Measurements from ENCODE around the gene CACNA1F. TPM values are rescaled to one million over a fixed set of nuclear protein-coding genes. Genes with fewer than 3 reads are reported as not detected.

Gene CACNA1F
- total RNA-seq, 1 experiment from 2014 or later = not detected

GRCh38 chrX:49192722-49193328, 40.3 kb downstream of the CACNA1F start:
- no peak for TF ChIP-seq EZH2 (IDR thresholded peaks at IDR 0.05; ENCODE audit: borderline replicate concordance, low read depth, low read length, poor library complexity, severe bottlenecking)
- TF ChIP-seq, protein P1, sequence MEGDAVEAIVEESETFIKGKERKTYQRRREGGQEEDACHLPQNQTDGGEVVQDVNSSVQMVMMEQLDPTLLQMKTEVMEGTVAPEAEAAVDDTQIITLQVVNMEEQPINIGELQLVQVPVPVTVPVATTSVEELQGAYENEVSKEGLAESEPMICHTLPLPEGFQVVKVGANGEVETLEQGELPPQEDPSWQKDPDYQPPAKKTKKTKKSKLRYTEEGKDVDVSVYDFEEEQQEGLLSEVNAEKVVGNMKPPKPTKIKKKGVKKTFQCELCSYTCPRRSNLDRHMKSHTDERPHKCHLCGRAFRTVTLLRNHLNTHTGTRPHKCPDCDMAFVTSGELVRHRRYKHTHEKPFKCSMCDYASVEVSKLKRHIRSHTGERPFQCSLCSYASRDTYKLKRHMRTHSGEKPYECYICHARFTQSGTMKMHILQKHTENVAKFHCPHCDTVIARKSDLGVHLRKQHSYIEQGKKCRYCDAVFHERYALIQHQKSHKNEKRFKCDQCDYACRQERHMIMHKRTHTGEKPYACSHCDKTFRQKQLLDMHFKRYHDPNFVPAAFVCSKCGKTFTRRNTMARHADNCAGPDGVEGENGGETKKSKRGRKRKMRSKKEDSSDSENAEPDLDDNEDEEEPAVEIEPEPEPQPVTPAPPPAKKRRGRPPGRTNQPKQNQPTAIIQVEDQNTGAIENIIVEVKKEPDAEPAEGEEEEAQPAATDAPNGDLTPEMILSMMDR (conservative IDR thresholded peaks at IDR 0.05; ENCODE audit: low read depth, low read length) = peak; percentile 75
- Histone ChIP-seq H3K4me1 (ENCODE audit: insufficient read depth, low read length, poor library complexity, severe bottlenecking) (no peaks in the 10 kb centered on the region), H3K9me3 (ENCODE audit: low read depth, low read length, poor library complexity, severe bottlenecking) (no peaks in the 10 kb centered on the region), H3K36me3 (ENCODE audit: insufficient read depth, low read length, poor library complexity, severe bottlenecking) (no peaks in the 10 kb centered on the region), H3K27me3 (replicated peaks; ENCODE audit: insufficient read depth, low read depth, low read length, poor library complexity) (no peaks in the 10 kb centered on the region), H3K27ac (ENCODE audit: low read depth, low read length, poor library complexity, severe bottlenecking) (no peak overlapping the region), H3K4me3 (ENCODE audit: low read depth, low read length, poor library complexity, severe bottlenecking) (peak overlapping the region; percentile 61)
- DNase-seq (ENCODE audit: low spot score) = peak; percentile 57
- ChIA-PET POLR2A (ENCODE audit: low non-redundant PET) (no interaction called here), CTCF (interaction anchor here (1.4 kb wide), 1 partner anchor 9 kb away, joined by 4 read pairs; no protein-coding TSS in a partner anchor)
- intact Hi-C loops (cut with micrococcal nuclease; ENCODE audit: unreplicated experiment) = no loop called here
- BruUV-seq (replicated peaks) = no TSS peak

GRCh38 chrX:49191574-49192011, 41.5 kb downstream of the CACNA1F start:
- TSS peak; percentile 62 for BruUV-seq (replicated peaks)
- POLR2A ChIA-PET (ENCODE audit: low non-redundant PET) = interaction anchor here (0.7 to 1.0 kb wide), 2 partner anchors 77 to 90 kb away, joined by 4 read pairs; no protein-coding TSS in a partner anchor
- TF ChIP-seq, protein P1 (conservative IDR thresholded peaks at IDR 0.05; ENCODE audit: low read depth, low read length) = no peak
- TF ChIP-seq EZH2 (IDR thresholded peaks at IDR 0.05; ENCODE audit: borderline replicate concordance, low read depth, low read length, poor library complexity, severe bottlenecking) = no peak
- H3K27ac ChIP-seq (ENCODE audit: low read depth, low read length, poor library complexity, severe bottlenecking) = peak overlapping the region; percentile 83
- no peaks in the 10 kb centered on the region for H3K9me3 ChIP-seq (ENCODE audit: low read depth, low read length, poor library complexity, severe bottlenecking)
- H3K4me1 ChIP-seq (ENCODE audit: insufficient read depth, low read length, poor library complexity, severe bottlenecking) = no peaks in the 10 kb centered on the region
- intact Hi-C loops (cut with micrococcal nuclease; ENCODE audit: unreplicated experiment) = loop anchor here (1.0 kb wide), 1 partner anchor 44 kb away; the partner anchor contains the start of gene CCDC22
- peak overlapping the region; percentile 61 for H3K4me3 ChIP-seq (ENCODE audit: low read depth, low read length, poor library complexity, severe bottlenecking)
- DNase-seq (ENCODE audit: low spot score) = peak; percentile 41
- no peaks in the 10 kb centered on the region for H3K27me3 ChIP-seq (replicated peaks; ENCODE audit: insufficient read depth, low read depth, low read length, poor library complexity)
- H3K36me3 ChIP-seq (ENCODE audit: insufficient read depth, low read length, poor library complexity, severe bottlenecking) = no peaks in the 10 kb centered on the region
- CTCF ChIA-PET = interaction anchor here (0.8 kb wide), 1 partner anchor 28 kb away, joined by 4 read pairs; no protein-coding TSS in a partner anchor

- Histone ChIP-seq H3K9me3 (ENCODE audit: low read depth, low read length, poor library complexity, severe bottlenecking) (no peaks in the 10 kb centered on the region), H3K4me3 (ENCODE audit: low read depth, low read length, poor library complexity, severe bottlenecking) (peak overlapping the region; percentile 61), H3K4me1 (ENCODE audit: insufficient read depth, low read length, poor library complexity, severe bottlenecking) (no peaks in the 10 kb centered on the region), H3K36me3 (ENCODE audit: insufficient read depth, low read length, poor library complexity, severe bottlenecking) (no peaks in the 10 kb centered on the region), H3K27me3 (replicated peaks; ENCODE audit: insufficient read depth, low read depth, low read length, poor library complexity) (no peaks in the 10 kb centered on the region), H3K27ac (ENCODE audit: low read depth, low read length, poor library complexity, severe bottlenecking) (peak overlapping the region; percentile 83)
- DNase-seq (ENCODE audit: low spot score) = peak; percentile 98
- no TSS peak for BruUV-seq (replicated peaks)
- TF ChIP-seq, protein P1 (conservative IDR thresholded peaks at IDR 0.05; ENCODE audit: low read depth, low read length) = no peak
- TF ChIP-seq EZH2 (IDR thresholded peaks at IDR 0.05; ENCODE audit: borderline replicate concordance, low read depth, low read length, poor library complexity, severe bottlenecking) = no peak
- CTCF ChIA-PET = interaction anchor here (0.6 to 0.9 kb wide), 3 partner anchors 27 to 188 kb away, joined by 4 to 5 read pairs (median 5); no protein-coding TSS in a partner anchor
- POLR2A ChIA-PET (ENCODE audit: low non-redundant PET) = interaction anchor here (0.7 to 1.0 kb wide), 3 partner anchors 25 to 91 kb away, joined by 4 to 5 read pairs (median 4); no protein-coding TSS in a partner anchor
- intact Hi-C loops (cut with micrococcal nuclease; ENCODE audit: unreplicated experiment) = loop anchor here (1.0 kb wide), 1 partner anchor 44 kb away; the partner anchor contains the start of gene CCDC22
Observed at GRCh38 chrX:49190821-49191573, 42.1 kb downstream of the CACNA1F start.

Measured in A673 (cell line).